Chondrocyte (in vitro differentiated cells): Measurements from ENCODE around the gene HNRNPM. TPM values are rescaled to one million over a fixed set of nuclear protein-coding genes. Genes with fewer than 3 reads are reported as not detected.

ENCODE experiments used
- DNase-seq: peaks from one replicate; pipeline ENCODE4 v3.0.0; 2021; ENCODE audit warnings: mixed read lengths, low spot score
- H3K27ac Mint-ChIP-seq: one replicate; pipeline ENCODE4 v1.8.0; 2021; ENCODE audit warnings: mild to moderate bottlenecking, moderate library complexity, mixed read lengths; ENCODE audit not compliant: unreplicated experiment
- H3K27me3 Mint-ChIP-seq: 2 replicates; pipeline ENCODE4 v1.8.0; 2021; ENCODE audit warnings: low read depth, mixed read lengths
- H3K36me3 Mint-ChIP-seq: 2 replicates; pipeline ENCODE4 v1.8.0; 2021; ENCODE audit warnings: low read depth, mixed read lengths
- H3K4me1 Mint-ChIP-seq: 2 replicates; pipeline ENCODE4 v1.8.0; 2021; ENCODE audit warnings: low read depth, mild to moderate bottlenecking, mixed read lengths
- H3K4me3 Mint-ChIP-seq: one replicate; pipeline ENCODE4 v1.8.0; 2021; ENCODE audit warnings: mild to moderate bottlenecking, moderate library complexity, mixed read lengths; ENCODE audit not compliant: unreplicated experiment
- H3K9me3 Mint-ChIP-seq: 2 replicates; pipeline ENCODE4 v1.8.0; 2021; ENCODE audit warnings: low read depth, mixed read lengths
- CTCF ChIP-seq: fragments of 200-600 bp; sonication (generic); IDR thresholded peaks from 2 replicates; pipeline ENCODE4 v1.5.0; 2021; ENCODE audit warnings: antibody characterized with exemption, mild to moderate bottlenecking, moderate library complexity
- total RNA-seq: library from RNA; stranded (reverse); gene quantifications from 3 replicates; pipeline ENCODE4 v1.2.1, GENCODE V29; 2021

Gene HNRNPM
- total RNA-seq, 1 donor from 2014 or later, result 116 TPM

DNA sequence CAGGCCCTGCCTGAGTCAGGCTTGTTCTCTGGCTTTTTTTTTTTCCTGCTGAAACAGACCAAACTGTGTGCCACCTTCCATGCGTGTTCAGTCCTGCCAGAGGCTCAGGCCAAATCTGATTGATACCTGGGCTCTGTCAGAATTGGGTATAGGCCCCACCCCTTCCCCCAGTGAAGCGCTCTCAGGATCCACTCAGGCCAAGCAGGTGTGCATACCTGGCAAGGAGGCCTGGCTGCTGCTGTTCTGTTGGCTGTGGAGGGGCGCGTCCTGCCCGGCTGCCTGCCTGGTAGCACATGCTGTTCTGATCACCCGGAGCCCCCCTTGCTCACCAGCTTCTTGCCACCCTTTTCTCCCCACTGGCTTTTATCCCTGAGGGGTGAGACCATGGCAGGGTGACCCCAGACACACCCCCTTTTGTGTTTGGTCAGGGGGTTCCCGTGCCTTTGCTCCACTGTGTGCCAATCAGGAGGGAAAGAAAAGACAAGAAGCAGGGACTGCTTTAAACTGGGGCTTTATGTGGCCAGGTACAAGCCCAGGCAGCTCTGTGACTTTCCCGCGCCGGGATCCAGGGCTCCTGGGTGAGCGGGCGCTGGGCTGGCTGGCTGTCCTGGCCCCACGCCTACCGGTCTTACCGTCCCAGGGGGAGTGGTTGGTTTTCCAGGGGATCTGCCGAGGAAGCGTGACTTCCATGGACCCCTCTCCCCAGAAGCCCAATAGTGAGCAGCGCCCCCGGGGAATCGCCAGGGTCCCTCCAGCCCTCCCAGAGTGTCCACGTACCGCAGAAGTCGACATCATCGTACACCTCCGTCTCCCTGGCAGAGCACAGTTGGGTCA lies 45.0 kb downstream of the HNRNPM start:
- Mint-ChIP-seq H3K27me3 (no peaks in the 10 kb centered on the region), H3K4me3 (no peak overlapping the region), H3K27ac (no peak overlapping the region), H3K36me3 (peaks cover 30% of the 10 kb centered on the region), H3K4me1 (no peaks in the 10 kb centered on the region), H3K9me3 (no peaks in the 10 kb centered on the region)
- no peak for TF ChIP-seq CTCF
- no peak for DNase-seq

- no peaks in the 10 kb centered on the region for H3K27me3 Mint-ChIP-seq
- no peaks in the 10 kb centered on the region for H3K9me3 Mint-ChIP-seq
- no peak overlapping the region for H3K4me3 Mint-ChIP-seq
- H3K27ac Mint-ChIP-seq, result no peak overlapping the region
- no peak for DNase-seq
- no peaks in the 10 kb centered on the region for H3K4me1 Mint-ChIP-seq
- H3K36me3 Mint-ChIP-seq, result peaks cover 25% of the 10 kb centered on the region
- no peak for TF ChIP-seq CTCF
Measured at GRCh38 chr19:8490395-8490760, 45.6 kb downstream of the HNRNPM start.

GRCh38 chr19:8490873-8491272 lies 46.1 kb downstream of the HNRNPM start:
- no peaks in the 10 kb centered on the region for H3K27me3 Mint-ChIP-seq
- H3K4me1 Mint-ChIP-seq, result no peaks in the 10 kb centered on the region
- no peak for TF ChIP-seq CTCF
- no peak for DNase-seq
- H3K27ac Mint-ChIP-seq, result no peak overlapping the region
- no peak overlapping the region for H3K4me3 Mint-ChIP-seq
- H3K9me3 Mint-ChIP-seq, result no peaks in the 10 kb centered on the region
- peaks cover 24% of the 10 kb centered on the region for H3K36me3 Mint-ChIP-seq

DNA sequence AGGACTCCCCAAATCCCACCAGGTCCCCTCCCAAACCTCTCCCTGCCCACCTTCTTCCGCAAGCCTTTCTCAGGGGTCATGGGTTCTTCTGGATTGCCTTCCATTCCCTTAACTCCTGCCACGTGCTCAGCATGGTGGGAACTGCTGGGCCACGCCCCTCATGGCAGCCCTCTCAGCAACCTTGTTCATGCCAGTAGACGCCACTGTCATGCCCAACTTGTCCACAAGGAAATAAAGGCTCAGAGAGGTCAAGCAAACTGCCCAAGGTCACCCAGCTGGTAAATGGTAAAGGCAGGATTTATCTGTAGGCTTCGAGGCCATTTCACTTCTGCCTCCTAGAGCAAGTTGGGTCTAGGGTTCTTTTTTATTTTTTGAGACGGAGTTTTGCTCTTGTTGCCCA lies 46.8 kb downstream of the HNRNPM start:
- Mint-ChIP-seq H3K27me3 (no peaks in the 10 kb centered on the region), H3K36me3 (peaks cover 20% of the 10 kb centered on the region), H3K9me3 (no peaks in the 10 kb centered on the region), H3K4me1 (no peaks in the 10 kb centered on the region), H3K27ac (no peak overlapping the region), H3K4me3 (no peak overlapping the region)
- no peak for DNase-seq
- TF ChIP-seq CTCF, result no peak

DNA sequence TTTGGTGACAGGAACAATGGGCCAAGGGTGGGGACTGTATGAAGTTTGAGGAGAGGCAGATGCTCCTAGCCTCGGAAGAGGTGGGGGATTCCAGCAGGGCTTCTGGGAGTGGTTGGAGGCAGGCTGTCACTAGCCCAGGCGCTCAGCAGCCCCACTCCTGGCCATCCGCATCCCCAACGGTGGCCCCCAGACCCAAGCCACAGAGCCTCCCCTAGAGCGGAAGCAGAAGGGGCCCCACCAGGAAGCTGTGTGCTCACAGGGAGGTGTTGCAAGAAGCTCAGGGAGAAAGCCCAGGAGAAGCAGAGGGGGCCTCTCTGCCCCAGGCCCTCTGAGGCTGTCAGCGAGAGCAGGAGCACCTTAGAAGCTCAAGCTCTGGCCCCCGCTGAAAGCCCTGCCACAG lies 49.4 kb downstream of the HNRNPM start:
- Mint-ChIP-seq H3K4me3 (no peak overlapping the region), H3K4me1 (no peaks in the 10 kb centered on the region), H3K9me3 (no peaks in the 10 kb centered on the region), H3K36me3 (peaks cover 2% of the 10 kb centered on the region), H3K27ac (no peak overlapping the region), H3K27me3 (no peaks in the 10 kb centered on the region)
- no peak for TF ChIP-seq CTCF
- DNase-seq, result no peak
